Activated CD4-positive, alpha-beta T cell treated with anti-CD3 and anti-CD28 coated beads, Interleukin-2, Interleukin-6, amounts not matched to agents 100 ng/mL and 50 ng/mL, durations not matched to agents 16 hours and 8 hours (primary cell): Measurements from ENCODE around the gene GALNT1.

Experiments used
- DNase-seq: peaks from one replicate; pipeline ENCODE4 v3.0.0-alpha.2; 2020

The GALNT1 gene

DNA sequence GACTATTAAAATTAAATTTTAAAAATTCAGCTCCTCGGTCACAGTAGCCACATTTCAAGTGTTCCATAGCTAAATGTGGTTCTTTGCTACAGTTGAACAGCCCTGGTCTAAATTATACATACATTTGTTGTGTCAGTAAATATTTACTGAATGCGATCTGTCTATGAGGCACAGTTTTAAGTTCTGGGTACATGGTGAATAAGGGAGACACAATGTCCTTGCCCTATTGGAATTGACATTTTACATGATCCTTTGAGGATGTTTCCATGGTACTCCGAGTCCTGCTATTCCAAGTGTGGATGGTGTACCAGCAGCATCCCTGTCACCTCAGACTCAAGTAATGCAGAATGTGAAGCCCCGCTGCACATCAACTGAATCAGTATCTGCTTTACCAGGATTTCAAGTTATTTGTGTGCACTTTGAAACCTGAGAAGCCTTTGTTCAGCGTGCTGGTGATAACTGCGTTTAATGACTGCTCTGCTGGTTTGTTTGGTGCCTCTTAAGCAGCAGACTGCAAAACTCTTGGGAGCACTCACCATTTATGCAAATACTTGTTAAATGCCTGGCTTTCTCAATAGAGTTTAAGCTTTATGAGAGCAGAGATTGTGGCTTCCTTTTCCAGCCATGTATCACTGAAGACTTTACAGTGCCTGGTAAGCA, 1.5 kb downstream of the GALNT1 start:
- no peak for DNase-seq

DNA sequence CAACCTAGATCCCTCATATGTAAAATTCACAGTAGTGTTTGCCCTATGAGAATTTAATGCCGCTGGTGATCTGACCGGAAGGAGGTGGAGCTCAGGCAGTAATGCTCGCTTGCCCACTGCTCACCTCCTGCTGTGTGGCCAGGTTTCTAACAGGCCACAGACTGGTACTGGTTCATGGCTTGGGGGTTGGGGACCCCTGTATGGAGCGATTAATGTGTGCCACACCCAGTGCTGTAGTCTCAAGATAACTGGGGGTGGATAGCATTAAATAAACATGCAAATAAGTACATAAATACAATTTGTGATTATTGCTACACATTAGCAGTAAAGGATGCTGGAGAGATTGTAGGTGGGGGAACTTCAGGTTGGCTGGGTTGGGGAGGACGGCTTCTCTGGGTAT, 3.2 kb downstream of the GALNT1 start:
- no peak for DNase-seq

DNA sequence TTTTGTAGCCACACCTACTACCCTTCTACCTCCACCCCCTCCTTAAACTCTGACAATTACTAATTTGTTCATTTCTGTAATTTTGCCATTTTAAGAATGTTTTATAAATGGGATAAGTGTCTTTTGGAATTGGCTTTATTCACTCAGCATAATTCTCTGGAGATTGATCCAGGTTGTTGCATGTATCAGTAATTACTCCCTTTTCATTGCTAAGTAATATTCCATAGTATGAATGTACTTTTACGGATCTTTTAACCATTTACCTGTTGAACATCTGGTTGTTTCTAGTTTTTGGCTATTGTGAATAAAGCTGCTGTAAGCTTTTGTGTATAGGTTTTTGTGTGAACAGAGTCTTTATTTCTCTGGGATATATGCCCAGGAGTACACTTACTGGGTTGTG, 4.1 kb downstream of the GALNT1 start:
- no peak for DNase-seq

DNA sequence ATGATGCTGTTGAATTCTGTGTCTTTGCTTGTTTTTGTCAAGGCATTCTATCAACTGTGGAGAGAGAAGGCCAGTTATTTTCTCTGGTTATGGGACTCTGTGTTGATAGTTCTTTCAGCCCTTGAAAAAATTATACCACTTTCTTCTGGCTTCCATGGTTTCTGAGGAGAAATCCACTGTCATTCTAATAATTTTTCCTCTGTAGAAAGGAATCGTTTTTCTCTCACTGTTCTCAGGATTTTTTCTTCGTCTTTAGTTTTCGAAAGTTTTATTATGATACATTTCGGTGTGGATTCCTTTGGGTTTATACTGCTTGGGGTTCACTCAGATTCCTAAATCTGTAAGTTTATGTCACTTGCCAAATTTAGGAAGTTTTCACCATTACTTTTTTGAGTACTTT, 6.6 kb downstream of the GALNT1 start:
- no peak for DNase-seq

DNA sequence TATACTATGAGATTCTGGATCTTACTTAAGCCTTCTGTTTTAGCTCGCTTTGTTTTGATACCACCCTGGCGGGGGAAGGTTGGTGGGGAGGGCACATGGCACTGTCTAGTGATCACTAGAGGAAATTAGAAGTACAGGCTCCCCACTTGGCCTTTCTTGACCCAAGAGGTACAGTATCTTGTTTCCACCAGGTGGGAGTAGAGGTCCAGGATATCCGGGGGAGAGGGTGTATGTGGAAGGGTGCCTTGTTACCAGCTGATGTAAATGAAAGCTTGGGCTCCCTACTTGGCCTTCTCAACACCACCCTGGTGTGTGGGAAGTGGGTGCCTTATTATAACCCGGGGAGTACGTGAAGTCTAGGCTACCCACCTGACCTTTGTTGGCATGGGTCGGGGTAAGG, 7.5 kb downstream of the GALNT1 start:
- DNase-seq = peak; percentile 17

DNA sequence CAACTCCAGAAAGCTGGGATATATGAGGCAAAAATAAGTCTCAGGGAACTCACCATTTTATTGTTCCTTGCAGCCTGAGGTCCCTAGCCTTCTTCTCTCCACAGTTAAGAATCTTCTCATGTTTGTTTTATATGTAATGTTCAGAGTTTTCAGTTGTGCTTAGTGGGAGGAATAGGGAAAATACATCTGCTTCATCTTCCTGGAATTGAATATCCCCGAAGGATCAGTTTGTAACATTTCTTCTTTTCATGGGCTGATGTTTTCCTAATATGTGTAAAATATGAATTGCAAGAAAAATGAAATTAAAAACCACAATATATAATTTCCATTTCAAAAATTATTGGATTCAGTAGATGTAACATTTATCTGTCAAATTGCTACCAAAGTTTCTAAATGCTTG, 8.0 kb downstream of the GALNT1 start:
- DNase-seq = no peak

DNA sequence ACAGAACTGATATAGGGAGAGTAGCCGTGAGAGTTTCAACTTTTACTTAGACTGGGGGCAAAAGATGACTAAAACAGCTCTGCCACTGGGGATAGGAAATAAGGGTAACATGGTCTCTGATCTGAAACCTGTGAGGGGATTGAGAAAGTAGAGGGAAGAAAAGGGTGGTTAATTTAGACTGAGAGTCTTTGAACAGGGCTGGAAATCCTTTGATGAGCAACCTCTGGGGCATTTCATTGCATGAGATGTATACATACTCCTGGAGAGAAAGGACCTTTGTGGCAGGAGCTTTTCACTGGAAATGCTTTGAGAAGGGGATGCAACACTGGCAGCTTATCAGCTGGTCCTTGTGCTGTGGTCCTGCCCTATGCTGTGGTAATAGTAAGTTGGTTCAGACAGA, 9.4 kb downstream of the GALNT1 start:
- no peak for DNase-seq

DNA sequence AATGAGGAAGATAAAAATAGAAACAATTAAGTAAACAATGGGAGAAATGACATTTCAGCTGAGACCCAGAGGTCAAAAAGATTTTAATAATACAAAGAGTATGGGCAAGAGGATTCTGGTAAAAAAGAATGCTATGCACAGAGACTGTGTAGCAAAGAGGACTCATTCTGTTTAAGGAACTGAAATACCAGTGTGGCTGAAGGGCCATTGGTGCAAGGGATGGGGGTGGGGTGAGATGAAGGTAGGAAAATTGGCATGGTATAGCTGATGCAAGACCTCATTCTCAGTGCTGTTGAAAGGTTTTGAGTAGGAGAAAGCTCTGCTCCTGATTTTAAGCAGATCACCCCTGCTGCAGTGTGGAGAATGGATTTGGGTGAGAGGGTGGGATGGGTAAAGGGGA, 10.8 kb downstream of the GALNT1 start:
- DNase-seq = no peak

DNA sequence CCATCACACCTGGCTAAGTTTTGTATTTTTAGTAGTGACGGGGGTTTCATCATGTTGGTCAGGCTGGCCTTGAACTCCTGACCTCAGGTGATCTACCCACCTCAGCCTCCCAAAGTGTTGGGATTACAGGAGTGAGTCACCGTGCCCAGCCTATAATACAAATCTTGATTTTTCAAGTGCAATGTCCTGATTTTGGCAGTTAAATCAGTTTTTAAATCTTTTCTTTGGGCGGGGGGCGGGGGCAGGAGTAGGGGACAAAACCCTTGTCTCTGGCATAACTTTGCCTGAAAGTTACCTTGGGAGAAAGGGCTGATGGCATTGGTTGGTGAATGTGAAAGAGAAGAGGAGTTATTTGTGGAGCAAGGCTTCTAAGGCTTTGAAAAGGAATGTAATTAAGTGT, 12.3 kb downstream of the GALNT1 start:
- no peak for DNase-seq

DNA sequence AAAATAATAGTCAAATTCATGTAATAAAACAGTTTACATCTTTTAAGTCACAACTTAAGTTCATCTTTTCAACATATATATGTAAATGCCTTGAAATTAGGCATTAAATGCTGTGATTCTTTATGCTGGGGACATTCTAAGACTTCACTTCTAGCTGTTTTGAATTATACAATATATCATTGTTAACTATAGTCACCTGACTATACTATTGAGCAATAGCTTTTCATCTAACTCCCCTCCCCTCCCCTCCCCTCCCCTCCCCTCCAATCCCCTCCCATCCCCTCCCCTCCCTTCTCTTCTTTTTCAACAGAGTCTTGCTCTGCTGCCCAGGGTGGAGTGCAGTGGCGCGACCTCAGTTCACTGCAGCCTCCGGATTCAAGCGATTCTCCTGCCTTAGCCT, 16.2 kb downstream of the GALNT1 start:
- DNase-seq = no peak

DNA sequence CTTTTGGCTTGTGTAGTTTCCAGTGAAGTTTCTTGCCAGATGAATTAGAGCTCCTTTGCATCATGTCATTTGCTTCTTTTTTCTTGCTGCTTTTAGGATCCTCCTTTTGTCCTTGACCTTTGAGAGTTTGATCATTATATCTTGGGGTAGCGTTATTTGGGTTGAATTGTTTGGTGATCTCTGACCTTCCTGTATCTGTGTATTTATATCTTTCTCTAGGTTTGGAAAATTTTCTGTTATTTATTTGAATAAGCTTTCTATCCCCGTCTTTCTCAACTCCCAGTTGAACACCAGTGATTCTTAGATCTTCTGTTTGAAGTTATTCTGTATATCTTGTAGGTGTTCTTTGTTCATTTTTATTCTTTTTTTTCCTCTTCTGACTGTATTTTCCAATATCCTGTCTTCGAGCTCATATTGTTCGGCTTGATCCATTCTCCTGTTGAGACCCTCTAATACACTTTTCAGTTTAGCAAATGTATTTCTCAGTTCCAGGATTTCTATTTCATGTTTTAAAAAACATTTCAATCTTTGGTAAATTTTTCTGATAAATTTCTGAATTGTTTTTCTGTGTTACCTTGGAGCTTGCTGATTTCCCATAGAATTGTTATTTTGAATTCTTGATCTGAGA, 20.8 kb downstream of the GALNT1 start:
- DNase-seq = no peak

DNA sequence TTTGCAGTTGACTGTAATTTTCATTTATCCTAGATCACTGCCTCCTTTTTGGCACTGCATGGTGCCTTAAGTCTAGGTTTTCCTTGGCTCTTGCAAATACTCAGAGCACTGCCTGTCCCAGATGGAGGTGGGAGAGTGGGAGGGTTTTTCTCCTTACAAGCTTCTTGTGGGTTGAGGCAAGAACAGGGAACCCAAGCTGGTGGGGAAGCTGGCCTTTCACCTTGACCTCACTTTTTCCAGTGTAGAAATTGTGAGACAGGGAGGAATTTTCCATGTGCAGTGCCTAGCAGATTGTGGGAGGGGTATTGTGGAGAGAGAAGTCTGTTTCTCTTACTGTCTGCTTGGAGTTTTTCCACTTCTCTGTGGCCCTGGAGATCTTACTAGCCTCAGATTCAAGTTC, 21.5 kb downstream of the GALNT1 start:
- no peak for DNase-seq

DNA sequence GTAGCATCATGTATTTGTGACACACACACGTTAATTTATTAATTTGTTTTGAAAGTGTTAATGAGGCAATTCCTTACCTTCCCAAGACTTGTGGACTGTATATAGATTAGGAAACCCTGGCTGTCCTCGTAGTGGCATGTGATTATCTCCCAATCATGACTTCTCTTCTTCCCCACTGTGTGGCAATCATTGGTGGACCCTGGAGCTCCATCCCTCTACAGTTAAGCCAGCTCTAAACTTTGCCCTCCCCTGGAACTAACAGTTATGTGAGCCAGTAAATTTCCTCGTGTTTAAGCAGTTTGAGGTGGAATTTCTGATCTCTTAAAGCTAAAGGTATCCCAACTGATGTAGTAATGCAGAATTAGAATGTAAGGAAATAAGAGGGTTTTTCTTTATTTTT, 22.0 kb downstream of the GALNT1 start:
- DNase-seq = no peak

DNA sequence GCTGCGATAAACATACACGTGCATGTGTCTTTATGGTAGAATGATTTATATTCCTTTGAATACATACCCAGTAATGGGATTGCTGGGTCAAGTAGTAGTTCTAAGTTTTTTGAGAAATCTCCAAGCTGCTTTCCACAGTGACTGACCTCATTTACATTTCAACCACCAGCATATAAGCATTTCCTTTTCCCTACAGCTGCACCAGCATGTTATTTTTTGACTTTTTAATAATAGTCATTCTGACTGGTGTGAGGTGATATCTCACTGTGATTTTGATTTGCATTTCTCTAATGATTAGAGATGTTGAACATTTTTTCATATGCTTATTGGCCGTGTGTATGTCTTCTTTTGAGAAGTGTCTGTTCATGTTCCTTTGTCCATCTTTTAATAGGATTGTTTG, 22.8 kb downstream of the GALNT1 start:
- DNase-seq = no peak

DNA sequence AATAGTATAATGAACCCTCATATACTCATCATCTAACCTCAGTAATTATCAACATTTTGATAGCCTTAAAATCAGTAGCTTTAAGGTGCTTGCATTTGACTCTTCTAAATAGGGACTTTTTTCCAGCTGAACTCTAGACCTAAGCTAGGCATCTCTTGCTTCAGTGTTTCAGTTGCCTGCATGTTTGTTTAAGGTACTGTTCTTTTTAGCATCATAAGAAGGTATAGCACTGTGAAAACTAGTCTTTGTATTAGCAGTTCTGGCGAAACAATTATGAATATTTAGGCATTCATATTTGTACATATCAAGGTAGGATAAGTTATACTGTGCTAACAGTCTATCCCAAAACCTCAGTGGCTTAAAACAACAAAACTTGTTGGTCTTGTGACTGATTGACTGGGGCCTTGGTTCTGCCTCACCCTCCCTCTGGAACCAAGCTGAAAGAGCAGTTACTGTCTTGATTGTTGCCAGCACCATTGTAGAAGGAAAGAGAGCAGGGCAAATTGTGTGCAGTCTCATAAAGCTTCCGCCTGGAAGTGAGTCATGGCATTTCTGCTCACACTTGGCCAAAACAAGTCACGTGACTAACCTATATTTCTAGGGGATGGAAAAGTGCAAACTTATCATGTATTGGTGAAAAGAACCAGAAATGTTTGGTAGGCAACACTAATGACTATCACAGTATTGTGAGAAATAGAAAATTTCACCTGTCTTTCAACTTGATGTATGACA, 24.3 kb downstream of the GALNT1 start:
- peak; percentile 26 for DNase-seq

DNA sequence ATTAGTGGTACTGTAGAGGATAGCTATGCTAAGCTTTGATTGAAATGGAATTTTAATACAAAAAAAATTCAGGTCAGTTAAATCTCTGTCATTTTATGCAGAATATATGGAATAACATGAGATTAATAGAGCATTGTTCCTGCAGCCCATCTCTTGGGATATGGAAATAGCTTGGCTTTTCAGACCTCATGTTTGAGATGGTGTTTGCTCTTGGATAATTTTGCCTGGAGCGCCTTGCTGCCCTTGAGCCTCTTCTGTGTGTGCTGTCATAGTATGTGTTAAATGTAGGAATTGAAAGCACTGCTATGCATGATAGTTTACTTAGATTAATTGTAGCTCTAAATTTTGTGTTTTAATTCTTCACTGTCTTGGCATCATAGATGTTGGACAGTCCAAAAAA, 27.7 kb downstream of the GALNT1 start:
- DNase-seq = no peak

DNA sequence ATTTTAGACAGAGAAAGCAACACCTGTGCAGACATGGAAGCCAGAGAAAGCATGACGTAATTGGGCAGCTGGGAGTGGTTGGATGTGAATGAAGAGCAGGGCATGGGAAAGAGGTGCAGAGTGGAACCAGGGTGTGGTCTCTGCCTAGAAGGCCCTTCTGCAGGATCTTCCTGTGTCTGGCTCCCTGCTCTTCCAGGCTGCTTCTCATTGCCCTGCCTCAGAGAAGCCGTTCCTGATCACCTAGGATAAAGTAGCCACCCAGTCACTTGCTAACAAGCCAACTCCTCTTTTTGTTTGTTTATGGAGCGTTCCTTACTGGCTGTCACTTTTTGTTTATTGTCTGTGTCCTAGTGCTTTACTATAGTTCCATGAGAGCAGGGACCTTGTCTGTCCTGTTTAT, 28.5 kb downstream of the GALNT1 start:
- DNase-seq = no peak

DNA sequence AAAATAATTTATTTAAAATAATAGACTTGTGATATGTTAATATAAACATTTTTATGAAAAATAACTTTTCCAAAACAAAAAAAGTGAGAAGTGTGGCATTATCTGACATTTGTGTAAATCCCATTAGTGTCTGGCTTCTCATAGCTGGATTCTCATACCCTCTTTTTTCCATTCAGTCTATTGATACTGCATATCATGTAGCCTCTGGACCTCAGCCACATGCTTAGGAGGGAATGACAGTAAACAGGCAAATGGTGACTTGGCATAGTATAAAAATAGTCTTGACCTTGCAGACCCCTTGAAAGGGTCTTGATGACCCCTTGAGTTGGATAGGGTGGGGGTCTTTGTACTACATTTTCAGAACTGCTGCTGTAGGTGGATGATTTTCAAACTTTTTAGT, 29.2 kb downstream of the GALNT1 start:
- no peak for DNase-seq

DNA sequence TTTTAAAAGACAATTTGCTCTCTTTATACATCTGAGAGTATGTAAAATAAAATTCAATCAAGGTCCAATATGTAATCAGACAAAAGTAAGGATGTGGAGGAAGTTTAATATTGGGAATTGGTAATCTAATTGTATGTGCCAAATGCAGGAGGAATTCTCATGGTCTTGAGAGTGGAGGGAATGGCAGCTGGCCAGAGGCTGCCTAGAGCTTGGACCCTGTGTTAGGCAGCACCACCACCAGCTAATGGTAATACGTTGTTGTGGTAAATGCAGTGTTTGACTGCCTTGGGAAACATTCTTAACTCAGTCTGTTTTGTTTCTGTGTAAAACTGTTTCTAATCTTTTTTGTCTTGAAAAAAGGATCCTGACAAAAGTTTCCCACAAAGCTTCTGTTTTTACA, 30.0 kb downstream of the GALNT1 start:
- DNase-seq = no peak

DNA sequence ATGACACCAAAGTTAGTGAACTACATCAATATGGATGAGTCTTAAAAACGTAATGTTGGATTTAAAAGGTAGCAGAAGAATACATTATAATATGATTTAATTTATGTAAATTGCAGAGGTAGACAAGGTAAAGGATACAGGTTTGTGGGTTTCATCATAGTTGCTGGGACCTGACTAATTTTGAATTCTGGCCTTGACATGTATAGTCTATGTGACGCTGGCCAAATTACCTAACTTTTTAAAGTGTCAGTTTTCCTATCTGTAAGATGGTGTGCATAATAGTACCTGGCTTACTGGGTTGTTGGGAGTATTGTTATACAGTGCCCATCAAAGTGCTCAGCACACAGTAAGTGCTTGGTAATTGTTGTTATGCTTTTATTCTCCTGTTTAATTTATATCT, 34.5 kb downstream of the GALNT1 start:
- DNase-seq = no peak

DNA sequence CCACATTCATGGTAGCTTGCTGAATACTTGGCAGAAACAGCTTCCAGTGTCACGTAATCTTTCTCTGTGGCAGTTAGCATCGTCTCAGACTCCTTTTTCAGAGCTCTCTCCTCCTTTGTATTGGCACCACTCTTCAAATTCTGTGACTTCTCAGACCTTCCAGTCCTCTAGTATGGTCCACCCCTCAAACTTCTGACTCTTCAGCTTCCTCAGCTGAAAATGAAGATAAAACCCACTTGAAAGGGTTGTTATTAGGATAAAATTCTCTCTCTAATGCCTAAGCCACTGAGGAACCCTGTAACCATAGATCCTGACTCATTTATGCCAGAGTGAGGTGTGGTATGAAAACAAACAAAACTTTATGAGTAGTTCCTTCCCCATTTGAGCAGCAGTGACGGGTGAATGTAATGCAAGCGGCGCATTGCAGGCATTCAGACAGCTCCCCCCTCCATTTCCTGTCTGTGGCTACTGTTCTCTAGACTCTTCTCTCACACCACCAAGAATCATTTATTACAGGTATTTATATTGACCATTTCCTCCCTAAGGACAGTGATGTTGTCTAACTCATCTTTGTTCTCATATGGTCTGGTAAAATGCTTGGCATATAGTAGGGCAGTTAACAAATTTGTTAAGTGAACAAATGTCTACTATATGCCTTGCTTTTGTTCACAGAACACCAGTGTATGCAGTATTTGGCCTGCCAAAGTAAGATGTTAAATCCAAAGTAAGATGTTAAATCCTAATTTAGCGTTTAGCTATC, 35.3 kb downstream of the GALNT1 start:
- DNase-seq = peak; percentile 88

DNA sequence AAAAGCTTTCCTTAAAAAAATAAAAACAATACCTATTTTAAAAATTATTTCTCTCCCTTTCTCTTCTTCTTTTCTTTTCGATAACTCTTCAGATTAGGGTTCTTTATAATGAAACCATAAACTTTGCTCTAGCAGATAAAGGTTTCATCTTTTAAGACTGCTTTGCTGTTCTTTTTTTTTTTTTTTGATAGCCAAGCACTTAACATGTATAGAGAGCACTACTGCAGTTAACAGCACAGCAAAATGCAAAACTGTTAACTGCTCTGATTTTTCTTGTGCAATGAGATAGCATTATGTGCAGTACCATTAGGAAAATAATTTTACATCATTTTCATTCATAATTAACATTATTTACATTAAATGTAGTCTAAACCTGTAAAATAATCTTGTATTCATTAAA, 36.3 kb downstream of the GALNT1 start:
- no peak for DNase-seq

DNA sequence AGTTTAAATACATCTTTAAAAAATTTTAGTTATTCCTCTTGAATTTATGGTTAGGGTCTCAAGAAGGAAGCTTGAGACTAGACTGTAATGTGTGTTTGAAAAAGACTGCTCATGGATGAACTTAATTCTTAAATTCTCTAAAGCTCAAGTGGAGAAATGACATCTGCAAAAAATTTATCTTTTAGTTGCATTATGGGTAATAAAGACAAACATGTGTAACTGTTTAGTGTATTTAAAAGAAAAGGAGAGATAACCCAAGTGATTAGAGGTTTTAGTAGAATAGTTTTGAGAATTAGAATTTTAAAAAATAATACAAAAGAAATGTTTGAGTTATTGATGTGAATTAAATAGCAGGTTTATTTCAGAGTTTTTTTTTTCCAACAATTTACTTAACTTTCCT, 36.7 kb downstream of the GALNT1 start:
- DNase-seq = no peak

DNA sequence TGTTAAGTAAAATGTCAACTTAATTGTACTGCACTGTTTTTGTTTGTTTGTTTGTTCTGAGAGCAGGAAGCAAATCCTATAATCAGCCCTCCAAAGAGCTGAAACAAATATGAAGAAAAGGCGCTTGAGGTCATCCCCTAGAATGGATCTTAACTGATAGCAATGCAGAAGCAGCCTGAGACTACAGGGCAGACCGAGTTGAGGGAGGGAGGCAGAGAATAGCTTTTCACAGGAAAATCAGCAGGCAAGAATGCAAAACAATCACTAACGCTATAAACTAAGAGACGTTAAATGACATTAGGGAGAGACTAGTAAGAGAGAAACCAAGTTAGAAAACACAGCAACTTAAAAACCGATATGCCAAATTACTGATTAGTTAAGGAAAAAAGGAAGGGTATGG, 37.2 kb downstream of the GALNT1 start:
- no peak for DNase-seq
